OCI-LY7 (cell line): ENCODE measurements around the gene MAN1A2. TPM values are rescaled to one million over a fixed set of nuclear protein-coding genes. Genes with fewer than 3 reads are reported as not detected.
A peak's percentile ranks its signal among the peaks of the same experiment; 100 is the strongest.

Experiments used
- BruUV-seq: library from RNA; stranded (reverse); fragments of 400-500 nt; replicated peaks from 2 replicates; lab custom pipeline; 2021; lab: Mats Ljungman, UMichigan
- CTCF ChIA-PET: fragments of 300-600 bp; sonication (Branson Sonifier 250); formaldehyde crosslinking; loops from one replicate; lab custom pipeline; 2022; ENCODE audit warnings: antibody characterized with exemption; ENCODE audit not compliant: unreplicated experiment; lab: Charles Lee
- POLR2A ChIA-PET: fragments of 300-600 bp; sonication (Branson Sonifier 250); formaldehyde crosslinking; loops from one replicate; lab custom pipeline; 2022; ENCODE audit warnings: antibody characterized with exemption; lab: Charles Lee
- DNase-seq: peaks from one replicate; pipeline ENCODE4 v3.0.0-alpha.2; 2015; ENCODE audit warnings: low spot score
- H2AFZ ChIP-seq: fragments of 200-600 bp; sonication (generic), shearing (Covaris generic); 2 replicates; pipeline ENCODE4 v1.6.1; 2014; ENCODE audit warnings: mild to moderate bottlenecking, antibody characterized with exemption, low read length, moderate library complexity
- H3K27ac ChIP-seq: fragments of 200-600 bp; sonication (generic); 2 replicates; pipeline ENCODE4 v1.5.1; 2014; ENCODE audit warnings: mixed run types, low read depth, mild to moderate bottlenecking, moderate library complexity, low read length, inconsistent platforms; ENCODE audit not compliant: poor library complexity, severe bottlenecking
- H3K36me3 ChIP-seq: fragments of 200-600 bp; sonication (generic); 2 replicates; pipeline ENCODE4 v1.6.1; 2014; ENCODE audit warnings: mild to moderate bottlenecking, antibody characterized with exemption, low read length, moderate library complexity, mixed read lengths; ENCODE audit not compliant: insufficient read depth
- H3K4me1 ChIP-seq: fragments of 200-600 bp; sonication (generic); 2 replicates; pipeline ENCODE4 v1.5.1; 2014; ENCODE audit warnings: mild to moderate bottlenecking, low read length; ENCODE audit not compliant: insufficient read depth, poor library complexity, severe bottlenecking
- H3K4me2 ChIP-seq: fragments of 200-600 bp; sonication (generic); 2 replicates; pipeline ENCODE4 v1.6.1; 2014; ENCODE audit warnings: mild to moderate bottlenecking, low read length
- H3K4me3 ChIP-seq: fragments of 200-600 bp; sonication (generic); 2 replicates; pipeline ENCODE4 v1.5.1; 2014; ENCODE audit warnings: mild to moderate bottlenecking, low read depth, low read length; ENCODE audit not compliant: poor library complexity, severe bottlenecking
- H3K79me2 ChIP-seq: fragments of 200-600 bp; sonication (generic); 2 replicates; pipeline ENCODE4 v1.6.1; 2016; ENCODE audit warnings: low read depth, mild to moderate bottlenecking, low read length, moderate library complexity, mixed read lengths; ENCODE audit not compliant: insufficient read depth
- H3K9me2 ChIP-seq: fragments of 200-600 bp; sonication (generic); 2 replicates; pipeline ENCODE4 v1.6.1; 2016; ENCODE audit warnings: mild to moderate bottlenecking, low read length, mixed read lengths; ENCODE audit not compliant: insufficient read depth
- H3K9me3 ChIP-seq: fragments of 200-600 bp; sonication (generic); 2 replicates; pipeline ENCODE4 v1.6.1; 2014; ENCODE audit warnings: mild to moderate bottlenecking, mixed run types, low read length, mixed read lengths
- H4K20me1 ChIP-seq: fragments of 200-600 bp; sonication (generic); 2 replicates; pipeline ENCODE4 v1.6.1; 2014; ENCODE audit warnings: mild to moderate bottlenecking, antibody characterized with exemption, low read length, moderate library complexity, mixed read lengths; ENCODE audit not compliant: insufficient read depth
- EZH2phosphoT487 ChIP-seq: fragments of 200-600 bp; sonication (generic); IDR thresholded peaks from 2 replicates; pipeline ENCODE4 v1.6.1; 2018; ENCODE audit warnings: low read depth, borderline replicate concordance, mild to moderate bottlenecking, mixed run types, antibody characterized with exemption, low read length, moderate library complexity, mixed read lengths
- intact Hi-C: fragments of 100-400 bp; cut with micrococcal nuclease; formaldehyde crosslinking; loops from one replicate; pipeline ENCODE4 v1.10.0; 2022; ENCODE audit not compliant: unreplicated experiment
- total RNA-seq, 2 experiments: library from RNA; depleted of rRNA in 1 of 2; stranded (reverse); fragments of >200 nt in 1 of 2; shearing (Covaris generic) in 1 of 2; gene quantifications; 2 replicates each; pipeline ENCODE4 v1.2.3, GENCODE V29; 2014 to 2022
- TF ChIP-seq, protein P1 (sequence below): fragments of 200-600 bp; sonication (generic); conservative IDR thresholded peaks from 2 replicates; pipeline ENCODE4 v1.5.1; 2014; ENCODE audit warnings: mild to moderate bottlenecking, antibody characterized with exemption, low read length, moderate library complexity, mixed read lengths

The MAN1A2 gene
- total RNA-seq, 2 experiments from 2014 or later = 16.1 to 27.5 TPM

DNA sequence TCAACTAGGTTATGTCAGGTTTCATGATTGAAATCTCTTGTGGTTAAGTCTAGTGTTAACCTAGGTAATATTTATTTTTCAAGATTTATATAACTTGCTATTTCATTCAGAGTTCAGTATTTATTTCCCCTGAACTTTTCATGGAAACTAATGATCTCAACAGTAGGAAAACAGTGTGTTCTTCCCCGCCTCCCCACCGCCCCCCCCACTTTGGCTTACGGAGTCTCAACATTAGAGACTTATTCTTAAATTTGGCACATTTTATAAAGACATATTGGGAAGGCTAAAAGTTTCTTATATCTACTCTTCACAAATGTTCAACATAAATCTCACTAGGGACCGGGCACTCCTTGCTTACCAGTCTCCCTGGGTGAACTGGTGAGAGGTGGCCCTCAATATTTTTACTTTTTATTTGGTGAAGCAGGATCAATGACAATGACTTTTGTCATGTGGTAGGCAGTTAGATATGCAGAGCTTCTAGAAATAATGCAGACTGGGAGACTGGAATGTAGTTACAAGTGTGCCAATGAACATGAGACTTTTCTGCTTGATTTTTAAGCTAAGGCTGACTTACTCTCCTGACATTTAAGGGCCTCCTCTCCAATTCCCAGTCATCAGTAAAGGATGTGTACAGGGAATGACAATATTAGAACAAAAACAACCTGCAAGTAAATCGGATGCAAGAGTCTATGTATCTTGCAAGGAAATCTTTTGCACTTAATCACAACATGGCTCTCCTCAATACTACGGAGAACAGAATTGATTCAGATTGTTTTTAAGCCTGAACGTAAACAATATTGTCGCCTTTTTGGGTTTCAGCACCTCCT lies 1.7 kb upstream of the MAN1A2 start:
- H3K36me3 ChIP-seq = no peaks in the 10 kb centered on the region
- H3K9me2 ChIP-seq = no peaks in the 10 kb centered on the region
- no TSS peak for BruUV-seq
- peaks cover 41% of the 10 kb centered on the region for H3K79me2 ChIP-seq
- peak overlapping the region; percentile 94 for H3K4me2 ChIP-seq
- TF ChIP-seq, protein P1, sequence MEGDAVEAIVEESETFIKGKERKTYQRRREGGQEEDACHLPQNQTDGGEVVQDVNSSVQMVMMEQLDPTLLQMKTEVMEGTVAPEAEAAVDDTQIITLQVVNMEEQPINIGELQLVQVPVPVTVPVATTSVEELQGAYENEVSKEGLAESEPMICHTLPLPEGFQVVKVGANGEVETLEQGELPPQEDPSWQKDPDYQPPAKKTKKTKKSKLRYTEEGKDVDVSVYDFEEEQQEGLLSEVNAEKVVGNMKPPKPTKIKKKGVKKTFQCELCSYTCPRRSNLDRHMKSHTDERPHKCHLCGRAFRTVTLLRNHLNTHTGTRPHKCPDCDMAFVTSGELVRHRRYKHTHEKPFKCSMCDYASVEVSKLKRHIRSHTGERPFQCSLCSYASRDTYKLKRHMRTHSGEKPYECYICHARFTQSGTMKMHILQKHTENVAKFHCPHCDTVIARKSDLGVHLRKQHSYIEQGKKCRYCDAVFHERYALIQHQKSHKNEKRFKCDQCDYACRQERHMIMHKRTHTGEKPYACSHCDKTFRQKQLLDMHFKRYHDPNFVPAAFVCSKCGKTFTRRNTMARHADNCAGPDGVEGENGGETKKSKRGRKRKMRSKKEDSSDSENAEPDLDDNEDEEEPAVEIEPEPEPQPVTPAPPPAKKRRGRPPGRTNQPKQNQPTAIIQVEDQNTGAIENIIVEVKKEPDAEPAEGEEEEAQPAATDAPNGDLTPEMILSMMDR = no peak
- TF ChIP-seq EZH2phosphoT487 = no peak
- peak overlapping the region; percentile 88 for H3K4me3 ChIP-seq
- H2AFZ ChIP-seq = peak overlapping the region; percentile 86; the same call in 1 of the 2 replicates
- peaks cover 23% of the 10 kb centered on the region for H4K20me1 ChIP-seq
- H3K27ac ChIP-seq = peak overlapping the region; percentile 74
- H3K9me3 ChIP-seq = no peaks in the 10 kb centered on the region
- peaks cover 27% of the 10 kb centered on the region for H3K4me1 ChIP-seq
- ChIA-PET POLR2A (interaction anchor here (0.7 kb wide), 1 partner anchor 1216 kb away, joined by 3 read pairs; no protein-coding TSS in a partner anchor), CTCF (no interaction called here)
- intact Hi-C loops = loop anchor here (5.0 to 10.0 kb wide), 3 partner anchors 299 to 562 kb away; partner anchors contain the start of genes GDAP2, TTF2 and WDR3
- peak; percentile 13 for DNase-seq

DNA sequence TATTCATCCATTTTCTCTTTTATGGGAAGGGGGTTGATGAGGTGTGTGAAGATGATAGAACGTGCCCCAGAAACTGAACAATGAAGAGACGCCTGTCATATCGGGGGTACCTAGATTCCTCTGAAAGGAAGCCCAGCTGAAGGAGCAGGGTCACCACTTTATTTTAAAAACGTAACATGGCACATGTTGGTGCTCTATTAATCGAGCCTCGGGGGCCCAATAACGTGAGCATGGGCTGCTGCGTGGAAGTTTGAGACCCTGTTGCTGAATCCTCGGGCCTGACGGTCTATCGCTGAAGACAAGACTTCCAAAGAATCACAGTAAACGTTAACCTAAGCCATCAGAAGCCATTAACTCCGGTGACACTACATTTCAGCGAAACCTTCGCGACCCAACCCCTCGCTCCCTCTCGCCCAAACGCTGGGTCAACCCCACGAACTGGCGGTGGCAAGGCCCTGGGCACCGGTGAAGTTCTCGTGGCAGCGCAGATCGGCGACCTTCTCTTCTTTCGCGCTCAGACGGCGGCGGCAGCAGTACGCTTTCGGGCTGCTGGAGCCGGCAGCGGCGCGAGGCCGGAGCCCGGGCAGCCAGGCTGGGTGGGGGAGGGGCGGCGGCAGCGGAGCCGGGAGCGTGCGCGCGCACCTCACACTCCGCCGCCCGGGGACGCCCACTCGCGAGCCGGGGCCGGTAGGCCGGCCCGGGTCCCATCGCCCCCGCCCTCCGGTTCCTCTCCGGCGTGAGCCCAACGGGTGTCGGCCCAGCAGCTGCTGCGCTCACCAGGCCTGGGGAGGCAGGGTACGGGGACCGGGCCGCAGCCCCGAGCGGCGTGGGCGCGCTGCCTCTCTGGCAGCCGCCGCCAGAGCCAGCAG lies 838 bp upstream of the MAN1A2 start:
- ChIA-PET POLR2A (interaction anchor here (0.9 kb wide), 1 partner anchor 306 kb away, joined by 5 read pairs; the partner anchor contains the start of gene TTF2), CTCF (no interaction called here)
- H2AFZ ChIP-seq = peak overlapping the region; percentile 86; the same call in 1 of the 2 replicates
- H4K20me1 ChIP-seq = peaks cover 30% of the 10 kb centered on the region
- peaks cover 36% of the 10 kb centered on the region for H3K4me1 ChIP-seq
- peak overlapping the region; percentile 88 for H3K4me3 ChIP-seq
- TSS peak; percentile 88 for BruUV-seq
- H3K36me3 ChIP-seq = no peaks in the 10 kb centered on the region
- no peaks in the 10 kb centered on the region for H3K9me3 ChIP-seq
- peak; percentile 85 for DNase-seq
- no peaks in the 10 kb centered on the region for H3K9me2 ChIP-seq
- TF ChIP-seq, protein P1 = no peak
- TF ChIP-seq EZH2phosphoT487 = no peak
- peaks cover 49% of the 10 kb centered on the region for H3K79me2 ChIP-seq
- peak overlapping the region; percentile 74 for H3K27ac ChIP-seq
- peak overlapping the region; percentile 94 for H3K4me2 ChIP-seq
- intact Hi-C loops = loop anchor here (5.0 to 10.0 kb wide), 3 partner anchors 298 to 561 kb away; partner anchors contain the start of genes GDAP2, TTF2 and WDR3
